ENCODE data around the gene NCS1.

The NCS1 gene

DNA sequence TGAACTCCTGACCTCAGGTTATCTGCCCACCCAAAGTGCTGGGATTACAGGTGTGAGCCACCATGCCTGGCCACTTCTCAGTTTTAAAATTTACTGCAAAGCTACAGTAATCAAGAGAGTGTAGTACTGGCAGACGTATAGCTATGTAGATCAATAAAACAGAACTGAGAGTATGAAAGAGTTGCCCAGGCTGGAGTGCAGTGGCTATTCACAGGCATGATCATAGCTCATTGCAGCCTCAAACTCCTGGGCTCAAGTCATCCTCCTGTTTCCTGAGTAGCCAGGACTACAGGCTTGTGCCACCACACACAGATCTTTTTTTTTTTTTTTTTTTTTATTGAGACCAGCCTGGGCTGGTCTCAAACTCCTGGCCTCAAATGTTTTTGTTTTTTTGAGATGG, 26.5 kb upstream of the NCS1 start:
- no peak overlapping the region for H3K27ac ChIP-seq
- no peak for DNase-seq (ENCODE audit: low read depth, low spot score)

- no peak overlapping the region for H3K27ac ChIP-seq
- DNase-seq (ENCODE audit: low read depth, low spot score), result no peak
These were observed 25.0 kb upstream of the NCS1 start for GRCh38 chr9:130147198-130147597.

GRCh38 chr9:130147910-130148309, 24.3 kb upstream of the NCS1 start:
- no peak overlapping the region for H3K27ac ChIP-seq
- no peak for DNase-seq (ENCODE audit: low read depth, low spot score)

DNA sequence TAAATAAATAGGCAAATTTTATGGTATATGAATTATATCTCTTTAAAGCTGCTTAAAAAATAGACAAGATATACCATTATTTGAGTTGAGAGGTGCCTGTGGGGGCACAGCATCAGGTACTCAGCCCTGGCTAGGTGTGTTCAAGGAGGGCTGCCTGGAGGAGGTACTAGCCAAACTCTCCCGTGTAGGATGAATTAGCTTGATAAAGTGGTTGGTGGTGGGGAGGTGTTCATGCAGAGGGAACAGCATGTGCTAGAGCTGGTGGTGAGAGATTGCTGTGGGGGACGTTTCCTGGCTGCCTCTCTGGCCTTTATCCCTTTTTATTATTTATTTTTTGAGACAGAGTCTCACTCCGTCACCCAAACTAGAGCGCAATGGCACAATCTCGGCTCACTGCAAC, 23.2 kb upstream of the NCS1 start:
- DNase-seq (ENCODE audit: low read depth, low spot score), result no peak
- H3K27ac ChIP-seq, result no peak overlapping the region

DNA sequence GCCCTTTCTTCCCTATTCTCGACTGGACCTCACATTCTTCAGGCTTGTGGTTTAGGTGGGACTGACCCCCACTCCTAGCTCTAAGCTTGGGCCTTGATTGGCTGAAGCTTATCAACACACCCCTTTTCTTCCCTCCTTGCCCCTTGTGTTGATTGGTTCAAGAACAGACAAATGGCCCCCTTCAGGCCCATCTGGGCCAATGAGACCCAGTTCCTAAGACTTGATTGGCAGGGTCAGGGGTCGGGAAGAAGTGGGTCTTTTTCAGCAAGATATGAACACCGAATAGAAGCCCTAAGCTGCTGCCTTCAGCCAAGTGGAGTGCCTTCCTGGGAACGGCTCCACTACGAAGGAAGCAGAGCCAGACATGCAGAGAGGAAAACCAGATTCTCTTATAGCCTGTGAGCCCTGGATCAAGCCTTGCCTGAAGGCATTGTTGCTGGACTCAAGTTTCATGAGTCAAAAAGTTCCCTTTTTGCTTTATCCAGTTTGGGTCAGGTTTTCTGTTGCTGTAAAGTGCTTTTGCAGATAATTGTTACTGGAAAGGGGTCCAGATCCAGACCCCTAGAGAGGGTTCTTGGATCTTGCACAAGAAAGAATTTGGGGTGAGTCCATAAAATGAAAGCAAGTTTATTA, 22.4 kb upstream of the NCS1 start:
- no peak for DNase-seq (ENCODE audit: low read depth, low spot score)
- H3K27ac ChIP-seq, result no peak overlapping the region

DNA sequence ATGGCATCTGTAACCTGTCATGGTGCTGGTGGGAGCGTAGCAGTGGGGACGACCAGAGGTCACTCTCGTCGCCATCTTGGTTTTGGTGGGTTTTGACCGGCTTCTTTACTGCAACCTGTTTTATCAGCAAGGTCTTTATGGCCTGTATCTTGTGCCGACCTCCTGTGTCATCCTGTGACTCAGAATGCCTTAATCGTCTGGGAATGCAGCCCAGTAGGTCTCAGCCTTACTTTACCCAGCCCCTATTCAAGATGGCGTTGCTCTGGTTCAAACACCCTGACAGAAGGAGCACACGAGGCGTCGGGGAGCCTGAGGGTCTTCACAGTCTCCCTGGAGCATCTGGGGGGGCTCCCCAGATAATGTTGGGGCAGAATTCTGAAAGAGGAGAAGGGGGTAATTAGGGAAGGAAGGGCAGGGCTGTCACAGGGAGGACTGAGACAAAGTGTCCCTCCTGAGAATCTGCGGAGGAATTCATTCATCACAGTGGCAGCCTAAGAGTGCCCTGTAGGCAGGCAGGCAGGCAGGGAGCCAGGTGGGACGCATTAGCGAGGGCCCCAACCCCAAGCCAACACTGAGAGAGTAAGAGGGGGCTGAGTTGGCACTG, 21.3 kb upstream of the NCS1 start:
- peak overlapping the region; percentile 38 for H3K27ac ChIP-seq

DNA sequence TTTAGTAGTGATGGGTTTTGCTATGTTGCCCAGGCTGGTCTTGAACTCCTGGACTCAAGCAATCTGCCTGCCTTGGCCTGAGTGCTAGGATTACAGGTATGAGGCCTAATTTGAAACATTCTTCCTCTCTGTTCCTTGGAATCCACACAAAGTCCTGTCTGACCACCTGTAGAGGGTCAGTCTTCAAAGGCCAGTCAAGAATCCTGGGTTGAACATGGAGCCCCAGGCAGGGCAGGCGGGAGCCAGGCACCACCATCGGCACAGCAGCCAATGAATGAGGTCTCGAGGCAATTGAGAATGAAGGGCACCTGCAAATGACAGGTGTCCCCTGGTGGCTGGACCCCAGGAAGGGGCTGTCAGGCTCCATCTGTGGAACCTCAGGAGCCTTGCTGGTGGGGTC, 17.4 kb upstream of the NCS1 start:
- no peak for DNase-seq (ENCODE audit: low read depth, low spot score)
- H3K27ac ChIP-seq, result no peak overlapping the region

More for the DNA sequence above, 21.3 kb upstream of the NCS1 start:
- DNase-seq (ENCODE audit: low read depth, low spot score), result no peak

- H3K27ac ChIP-seq, result no peak overlapping the region
- no peak for DNase-seq (ENCODE audit: low read depth, low spot score)
These were observed 16.6 kb upstream of the NCS1 start for GRCh38 chr9:130155647-130156046.

GRCh38 chr9:130156672-130157071, 15.5 kb upstream of the NCS1 start:
- no peak for DNase-seq (ENCODE audit: low read depth, low spot score)
- no peak overlapping the region for H3K27ac ChIP-seq

- DNase-seq (ENCODE audit: low read depth, low spot score), result no peak
- H3K27ac ChIP-seq, result no peak overlapping the region
These were observed 15.1 kb upstream of the NCS1 start for GRCh38 chr9:130157079-130157478.

DNA sequence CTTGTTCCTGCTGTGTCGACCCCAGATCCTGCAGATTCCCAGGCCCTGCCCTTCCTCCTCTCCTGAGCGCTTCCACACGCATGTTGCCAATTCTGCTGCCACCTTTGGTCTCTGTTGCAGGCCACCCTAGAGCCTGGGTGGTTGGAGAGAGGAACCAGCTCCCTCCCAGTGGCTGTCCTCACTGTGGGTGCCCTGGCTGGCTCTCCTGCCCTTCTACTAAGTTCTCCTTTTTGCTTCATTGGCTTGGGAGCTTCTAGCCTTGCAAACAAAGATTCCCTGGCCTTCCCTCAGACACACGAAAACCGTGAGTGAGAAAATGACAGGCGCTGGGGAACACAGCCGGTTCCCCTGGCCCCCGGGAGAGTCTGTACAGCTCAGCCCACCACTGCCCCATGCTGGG, 14.2 kb upstream of the NCS1 start:
- H3K27ac ChIP-seq, result no peak overlapping the region
- DNase-seq (ENCODE audit: low read depth, low spot score), result no peak

DNA sequence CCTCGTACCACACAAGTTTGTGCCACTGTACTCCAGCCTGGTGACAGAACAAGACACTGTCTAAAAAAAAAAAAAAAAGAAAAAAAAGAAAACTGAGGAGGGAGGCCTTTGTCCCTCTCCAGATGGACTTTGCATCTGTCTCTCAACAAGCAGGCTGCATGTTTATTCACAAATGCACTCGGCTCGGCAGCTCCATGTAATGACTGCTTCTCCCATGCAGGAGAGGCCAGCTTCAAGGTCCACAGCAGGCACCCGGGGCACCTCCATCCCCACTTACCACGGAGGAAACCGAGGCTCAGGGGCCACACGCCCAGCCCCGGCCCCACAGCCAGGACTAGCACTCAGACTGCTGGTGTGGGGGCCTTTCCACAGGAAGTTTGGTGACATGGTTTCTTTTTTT, 13.1 kb upstream of the NCS1 start:
- no peak for DNase-seq (ENCODE audit: low read depth, low spot score)

GRCh38 chr9:130159915-130160670, 12.1 kb upstream of the NCS1 start:
- no peak for DNase-seq (ENCODE audit: low read depth, low spot score)

More for the DNA sequence above, 13.1 kb upstream of the NCS1 start:
- H3K27ac ChIP-seq, result no peak overlapping the region

DNA sequence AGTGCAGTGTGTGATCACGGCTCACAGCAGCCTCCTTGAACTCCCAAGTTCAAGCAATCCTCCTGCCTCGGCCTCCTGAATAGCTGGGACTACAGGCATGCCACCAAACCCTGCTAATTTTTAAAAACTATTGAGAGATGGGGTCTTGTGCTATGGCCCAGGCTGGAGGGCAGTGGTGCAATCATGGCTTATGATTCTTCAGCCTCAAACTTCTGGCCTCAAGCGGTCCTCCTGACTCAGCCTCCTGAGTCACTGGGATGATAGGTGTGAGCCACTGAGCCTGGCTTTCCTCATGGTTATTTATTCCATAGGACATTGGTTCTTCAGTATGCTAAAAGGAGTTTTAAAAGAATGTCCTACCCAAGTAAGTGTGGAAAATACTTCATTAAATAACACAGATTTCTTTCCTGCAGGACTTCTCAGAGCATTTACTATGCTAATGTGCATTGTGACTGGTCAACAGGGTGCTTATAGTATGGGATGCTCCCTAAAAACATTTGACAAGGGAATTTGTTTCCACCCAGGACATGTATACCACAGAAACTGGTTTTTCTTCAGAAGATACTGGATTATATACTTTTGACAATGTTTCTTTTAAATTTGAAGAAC, 11.2 kb upstream of the NCS1 start:
- H3K27ac ChIP-seq, result no peak overlapping the region
- DNase-seq (ENCODE audit: low read depth, low spot score), result no peak

More at GRCh38 chr9:130159915-130160670, 12.1 kb upstream of the NCS1 start:
- no peak overlapping the region for H3K27ac ChIP-seq

DNA sequence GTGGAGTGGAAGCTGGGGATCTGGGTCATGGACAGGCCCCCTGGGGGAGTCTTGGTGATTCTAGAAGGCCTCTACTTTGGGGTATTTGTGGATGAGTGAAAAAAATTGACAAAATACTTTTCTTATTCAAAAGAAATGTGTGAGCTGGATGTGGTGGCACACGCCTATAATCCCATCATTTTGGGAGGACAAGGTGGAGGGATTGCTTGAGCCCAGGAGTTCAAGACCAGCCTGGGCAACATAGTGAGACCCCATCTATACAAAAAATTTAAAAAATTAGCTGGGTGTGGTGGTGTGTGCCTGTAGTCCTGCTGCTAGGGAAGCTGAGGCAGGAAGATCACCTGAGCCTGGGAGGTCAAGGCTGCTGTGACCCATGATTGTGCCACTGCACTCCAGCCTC, 6.6 kb upstream of the NCS1 start:
- H3K27ac ChIP-seq, result no peak overlapping the region
- no peak for DNase-seq (ENCODE audit: low read depth, low spot score)

DNA sequence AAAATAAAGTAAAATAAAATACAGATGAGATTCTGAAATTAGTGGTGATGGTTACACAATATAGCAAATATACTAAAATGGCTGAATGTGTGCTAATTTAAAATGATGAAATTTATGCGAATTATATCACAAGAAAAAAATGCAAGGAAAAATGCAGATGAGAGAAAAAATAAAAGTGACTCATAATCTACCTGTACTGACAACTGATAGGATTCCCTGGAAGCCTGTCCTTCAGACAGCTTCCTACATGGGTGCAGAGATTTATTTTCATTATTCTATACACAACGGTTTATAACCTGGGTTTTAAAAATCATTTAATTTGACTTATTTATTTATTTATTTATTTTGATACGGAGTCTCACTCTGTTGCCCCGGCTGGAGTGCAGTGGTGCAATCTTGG, 5.8 kb upstream of the NCS1 start:
- DNase-seq (ENCODE audit: low read depth, low spot score), result no peak
- H3K27ac ChIP-seq, result no peak overlapping the region

GRCh38 chr9:130167927-130168326, 4.3 kb upstream of the NCS1 start:
- DNase-seq (ENCODE audit: low read depth, low spot score), result no peak
- H3K27ac ChIP-seq, result no peak overlapping the region

GRCh38 chr9:130171226-130172148, 717 bp upstream of the NCS1 start:
- H3K27ac ChIP-seq, result peak overlapping the region; percentile 18

DNA sequence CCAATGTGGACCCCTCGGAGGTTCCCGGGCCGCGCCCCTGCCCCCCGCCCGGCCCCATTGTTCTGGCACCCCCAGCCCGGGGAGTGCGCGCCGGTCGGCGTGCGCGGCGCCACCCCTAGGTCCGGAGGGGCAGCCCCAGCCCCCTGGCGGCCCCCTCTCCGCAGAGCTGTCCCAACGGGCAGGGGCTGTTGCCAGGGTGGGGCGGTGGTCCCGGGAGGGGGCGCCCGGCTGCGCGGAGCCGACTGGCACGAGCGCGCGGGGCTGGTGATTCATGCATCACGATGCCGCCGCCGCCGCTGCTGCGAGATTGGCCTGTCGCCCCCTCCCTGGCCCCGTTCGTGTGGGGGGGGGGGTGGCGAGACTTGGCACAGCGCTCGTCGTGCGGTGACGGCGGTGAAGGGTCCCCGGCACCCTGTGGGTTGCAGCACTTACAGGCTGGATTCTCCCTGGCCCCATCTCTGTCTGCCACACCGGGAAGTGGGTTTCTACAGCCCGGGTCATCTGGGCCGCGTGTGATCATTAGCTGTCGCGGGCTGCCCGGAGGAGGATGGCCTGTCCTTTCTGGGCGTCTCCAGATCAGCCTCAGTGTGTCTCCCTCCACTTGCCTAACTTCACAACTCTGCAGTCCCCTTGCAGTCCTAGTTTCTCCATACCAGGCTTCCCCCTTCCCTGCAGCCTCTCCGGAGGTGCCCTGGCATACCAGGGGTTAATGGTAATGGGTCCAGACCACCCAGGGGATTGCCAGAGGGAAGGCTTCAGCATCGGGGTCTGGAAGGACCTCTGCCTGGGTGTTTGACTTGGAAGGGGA, 858 bp downstream of the NCS1 start:
- peak overlapping the region; percentile 12 for H3K27ac ChIP-seq
- DNase-seq (ENCODE audit: low read depth, low spot score), result no peak

More at GRCh38 chr9:130171226-130172148, 717 bp upstream of the NCS1 start:
- no peak for DNase-seq (ENCODE audit: low read depth, low spot score)

Measured in epithelial cell of prostate (primary cell).